ENCODE results near the gene ATXN1.

DNA sequence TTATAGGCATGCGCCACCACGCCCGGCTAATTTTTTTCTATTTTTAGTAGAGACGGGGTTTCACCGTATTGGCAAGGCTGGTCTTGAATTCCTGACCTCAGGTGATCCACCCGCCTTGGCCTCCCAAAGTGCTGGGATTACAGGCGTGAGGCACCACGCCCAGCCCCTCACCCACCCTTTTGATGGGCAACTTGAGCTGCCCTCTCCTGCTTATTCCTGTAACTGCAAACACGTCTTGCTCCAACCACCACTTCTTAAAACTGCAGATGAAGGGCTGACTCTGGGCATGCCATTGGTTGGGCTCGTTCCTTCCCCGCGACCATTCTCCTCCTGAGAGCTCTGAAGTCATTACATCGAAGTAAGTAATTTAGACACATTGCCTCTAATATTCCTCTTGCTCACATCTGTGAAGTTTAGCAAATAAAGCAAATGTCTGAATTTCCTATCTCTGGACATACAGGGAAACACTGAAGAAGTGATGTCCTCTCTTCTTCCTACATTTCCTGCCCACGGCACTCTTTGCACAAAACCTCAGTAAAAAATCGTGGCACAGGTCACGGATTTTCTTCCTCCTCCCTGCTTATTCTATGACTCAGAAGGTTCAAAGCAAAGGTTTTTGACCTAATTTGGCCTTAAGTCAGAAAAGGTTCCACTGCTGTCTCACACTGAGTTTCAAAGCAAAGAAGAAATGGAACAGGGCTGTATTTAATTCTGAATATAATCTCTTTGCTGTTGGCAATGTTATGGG is 405.4 kb downstream of the ATXN1 start:
- TF ChIP-seq, protein P1, sequence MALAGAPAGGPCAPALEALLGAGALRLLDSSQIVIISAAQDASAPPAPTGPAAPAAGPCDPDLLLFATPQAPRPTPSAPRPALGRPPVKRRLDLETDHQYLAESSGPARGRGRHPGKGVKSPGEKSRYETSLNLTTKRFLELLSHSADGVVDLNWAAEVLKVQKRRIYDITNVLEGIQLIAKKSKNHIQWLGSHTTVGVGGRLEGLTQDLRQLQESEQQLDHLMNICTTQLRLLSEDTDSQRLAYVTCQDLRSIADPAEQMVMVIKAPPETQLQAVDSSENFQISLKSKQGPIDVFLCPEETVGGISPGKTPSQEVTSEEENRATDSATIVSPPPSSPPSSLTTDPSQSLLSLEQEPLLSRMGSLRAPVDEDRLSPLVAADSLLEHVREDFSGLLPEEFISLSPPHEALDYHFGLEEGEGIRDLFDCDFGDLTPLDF (CRISPR knock-in tag; IDR thresholded peaks at IDR 0.05), result no peak
- no peak for TF ChIP-seq CTCF (IDR thresholded peaks at IDR 0.05)
- no peak for TF ChIP-seq NR1H2 (CRISPR knock-in tag; IDR thresholded peaks at IDR 0.05)
- TF ChIP-seq FOXK1 (CRISPR knock-in tag; IDR thresholded peaks at IDR 0.05), result no peak
- no peak for TF ChIP-seq NFE2L1 (CRISPR knock-in tag; IDR thresholded peaks at IDR 0.05)
- no peak for TF ChIP-seq ZNF121 (CRISPR knock-in tag; IDR thresholded peaks at IDR 0.05)
- TF ChIP-seq, protein P2, sequence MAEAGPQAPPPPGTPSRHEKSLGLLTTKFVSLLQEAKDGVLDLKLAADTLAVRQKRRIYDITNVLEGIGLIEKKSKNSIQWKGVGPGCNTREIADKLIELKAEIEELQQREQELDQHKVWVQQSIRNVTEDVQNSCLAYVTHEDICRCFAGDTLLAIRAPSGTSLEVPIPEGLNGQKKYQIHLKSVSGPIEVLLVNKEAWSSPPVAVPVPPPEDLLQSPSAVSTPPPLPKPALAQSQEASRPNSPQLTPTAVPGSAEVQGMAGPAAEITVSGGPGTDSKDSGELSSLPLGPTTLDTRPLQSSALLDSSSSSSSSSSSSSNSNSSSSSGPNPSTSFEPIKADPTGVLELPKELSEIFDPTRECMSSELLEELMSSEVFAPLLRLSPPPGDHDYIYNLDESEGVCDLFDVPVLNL (CRISPR knock-in tag; IDR thresholded peaks at IDR 0.05; ENCODE audit: borderline replicate concordance, low read depth), result no peak
- TF ChIP-seq NR3C1 (CRISPR knock-in tag; conservative IDR thresholded peaks at IDR 0.05; ENCODE audit: low read depth), result no peak
- TF ChIP-seq, protein P3, sequence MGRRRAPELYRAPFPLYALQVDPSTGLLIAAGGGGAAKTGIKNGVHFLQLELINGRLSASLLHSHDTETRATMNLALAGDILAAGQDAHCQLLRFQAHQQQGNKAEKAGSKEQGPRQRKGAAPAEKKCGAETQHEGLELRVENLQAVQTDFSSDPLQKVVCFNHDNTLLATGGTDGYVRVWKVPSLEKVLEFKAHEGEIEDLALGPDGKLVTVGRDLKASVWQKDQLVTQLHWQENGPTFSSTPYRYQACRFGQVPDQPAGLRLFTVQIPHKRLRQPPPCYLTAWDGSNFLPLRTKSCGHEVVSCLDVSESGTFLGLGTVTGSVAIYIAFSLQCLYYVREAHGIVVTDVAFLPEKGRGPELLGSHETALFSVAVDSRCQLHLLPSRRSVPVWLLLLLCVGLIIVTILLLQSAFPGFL (CRISPR knock-in tag; IDR thresholded peaks at IDR 0.05; ENCODE audit: borderline replicate concordance), result no peak
- no peak for TF ChIP-seq JUN (CRISPR knock-in tag; IDR thresholded peaks at IDR 0.05)
- TF ChIP-seq, protein P4, sequence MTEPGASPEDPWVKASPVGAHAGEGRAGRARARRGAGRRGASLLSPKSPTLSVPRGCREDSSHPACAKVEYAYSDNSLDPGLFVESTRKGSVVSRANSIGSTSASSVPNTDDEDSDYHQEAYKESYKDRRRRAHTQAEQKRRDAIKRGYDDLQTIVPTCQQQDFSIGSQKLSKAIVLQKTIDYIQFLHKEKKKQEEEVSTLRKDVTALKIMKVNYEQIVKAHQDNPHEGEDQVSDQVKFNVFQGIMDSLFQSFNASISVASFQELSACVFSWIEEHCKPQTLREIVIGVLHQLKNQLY (CRISPR knock-in tag; IDR thresholded peaks at IDR 0.05), result no peak
- no peak for TF ChIP-seq HMGXB4 (CRISPR knock-in tag; IDR thresholded peaks at IDR 0.05)

All from WTC11 (cell line).